ENCODE measurements around the gene PPP1R16B. TPM values are rescaled to one million over a fixed set of nuclear protein-coding genes. Genes with fewer than 3 reads are reported as not detected.

Gene PPP1R16B
- total and polyA plus RNA-seq, 2 experiments from 2014 or later, result 0.28 to 0.33 TPM

- 84% methylated on average over 8 of the region's 8 CpGs for WGBS (ENCODE audit: low lambda C conversion rate, missing lambda C conversion rate)
- Histone ChIP-seq H3K9me3 (ENCODE audit: low read depth) (no peaks in the 10 kb centered on the region), H2AFZ (no peak overlapping the region), H4K20me1 (ENCODE audit: insufficient read depth, poor library complexity, severe bottlenecking) (no peaks in the 10 kb centered on the region), H3K79me2 (no peaks in the 10 kb centered on the region), H3K27me3 (peaks cover 7% of the 10 kb centered on the region), H3K9me2 (replicated peaks; ENCODE audit: insufficient read depth) (no peaks in the 10 kb centered on the region), H3K36me3 (replicated peaks; ENCODE audit: insufficient read depth, low read depth) (no peaks in the 10 kb centered on the region), H3K4me3 (no peak overlapping the region), H3K4me1 (ENCODE audit: insufficient read depth) (no peaks in the 10 kb centered on the region), H3K27ac (no peak overlapping the region), H3K4me2 (no peak overlapping the region)
- no peak for DNase-seq (ENCODE audit: low spot score)
- TF ChIP-seq, protein P1, sequence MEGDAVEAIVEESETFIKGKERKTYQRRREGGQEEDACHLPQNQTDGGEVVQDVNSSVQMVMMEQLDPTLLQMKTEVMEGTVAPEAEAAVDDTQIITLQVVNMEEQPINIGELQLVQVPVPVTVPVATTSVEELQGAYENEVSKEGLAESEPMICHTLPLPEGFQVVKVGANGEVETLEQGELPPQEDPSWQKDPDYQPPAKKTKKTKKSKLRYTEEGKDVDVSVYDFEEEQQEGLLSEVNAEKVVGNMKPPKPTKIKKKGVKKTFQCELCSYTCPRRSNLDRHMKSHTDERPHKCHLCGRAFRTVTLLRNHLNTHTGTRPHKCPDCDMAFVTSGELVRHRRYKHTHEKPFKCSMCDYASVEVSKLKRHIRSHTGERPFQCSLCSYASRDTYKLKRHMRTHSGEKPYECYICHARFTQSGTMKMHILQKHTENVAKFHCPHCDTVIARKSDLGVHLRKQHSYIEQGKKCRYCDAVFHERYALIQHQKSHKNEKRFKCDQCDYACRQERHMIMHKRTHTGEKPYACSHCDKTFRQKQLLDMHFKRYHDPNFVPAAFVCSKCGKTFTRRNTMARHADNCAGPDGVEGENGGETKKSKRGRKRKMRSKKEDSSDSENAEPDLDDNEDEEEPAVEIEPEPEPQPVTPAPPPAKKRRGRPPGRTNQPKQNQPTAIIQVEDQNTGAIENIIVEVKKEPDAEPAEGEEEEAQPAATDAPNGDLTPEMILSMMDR (IDR thresholded peaks at IDR 0.05; ENCODE audit: poor library complexity), result no peak
- TF ChIP-seq EZH2 (IDR thresholded peaks at IDR 0.05; ENCODE audit: borderline replicate concordance) (no peak), EZH2phosphoT487 (IDR thresholded peaks at IDR 0.05; ENCODE audit: low read depth, severe bottlenecking, unreplicated experiment) (no peak)
Measured at GRCh38 chr20:38831995-38832620, 26.6 kb downstream of the PPP1R16B start.

- Histone ChIP-seq H4K20me1 (ENCODE audit: insufficient read depth, poor library complexity, severe bottlenecking) (no peaks in the 10 kb centered on the region), H3K9me3 (ENCODE audit: low read depth) (no peaks in the 10 kb centered on the region), H3K4me2 (no peak overlapping the region), H3K4me1 (ENCODE audit: insufficient read depth) (no peaks in the 10 kb centered on the region), H3K4me3 (no peak overlapping the region), H3K9me2 (replicated peaks; ENCODE audit: insufficient read depth) (no peaks in the 10 kb centered on the region), H3K36me3 (replicated peaks; ENCODE audit: insufficient read depth, low read depth) (no peaks in the 10 kb centered on the region), H2AFZ (no peak overlapping the region), H3K27ac (no peak overlapping the region), H3K27me3 (peaks cover 7% of the 10 kb centered on the region), H3K79me2 (no peaks in the 10 kb centered on the region)
- no peak for DNase-seq (ENCODE audit: low spot score)
- 85% methylated on average over 5 of the region's 5 CpGs for WGBS (ENCODE audit: low lambda C conversion rate, missing lambda C conversion rate)
- no peak for TF ChIP-seq EZH2phosphoT487 (IDR thresholded peaks at IDR 0.05; ENCODE audit: low read depth, severe bottlenecking, unreplicated experiment)
- no peak for TF ChIP-seq EZH2 (IDR thresholded peaks at IDR 0.05; ENCODE audit: borderline replicate concordance)
- TF ChIP-seq, protein P1 (IDR thresholded peaks at IDR 0.05; ENCODE audit: poor library complexity), result no peak
Measured at GRCh38 chr20:38833154-38833856, 27.8 kb downstream of the PPP1R16B start.

GRCh38 chr20:38833857-38834164 is 28.3 kb downstream of the PPP1R16B start:
- Histone ChIP-seq H2AFZ (no peak overlapping the region), H3K4me2 (no peak overlapping the region), H3K9me3 (ENCODE audit: low read depth) (no peaks in the 10 kb centered on the region), H3K27me3 (peaks cover 7% of the 10 kb centered on the region), H3K9me2 (replicated peaks; ENCODE audit: insufficient read depth) (no peaks in the 10 kb centered on the region), H3K27ac (no peak overlapping the region), H3K4me3 (no peak overlapping the region), H3K4me1 (ENCODE audit: insufficient read depth) (no peaks in the 10 kb centered on the region), H4K20me1 (ENCODE audit: insufficient read depth, poor library complexity, severe bottlenecking) (no peaks in the 10 kb centered on the region), H3K79me2 (no peaks in the 10 kb centered on the region), H3K36me3 (replicated peaks; ENCODE audit: insufficient read depth, low read depth) (no peaks in the 10 kb centered on the region)
- TF ChIP-seq, protein P1 (IDR thresholded peaks at IDR 0.05; ENCODE audit: poor library complexity), result no peak
- TF ChIP-seq EZH2phosphoT487 (IDR thresholded peaks at IDR 0.05; ENCODE audit: low read depth, severe bottlenecking, unreplicated experiment) (no peak), EZH2 (IDR thresholded peaks at IDR 0.05; ENCODE audit: borderline replicate concordance) (no peak)
- WGBS (ENCODE audit: low lambda C conversion rate, missing lambda C conversion rate), result 83% methylated on average over 4 of the region's 4 CpGs
- DNase-seq (ENCODE audit: low spot score), result no peak
